PC-3 (cell line): ENCODE data around the gene SURF4. TPM values are rescaled to one million over a fixed set of nuclear protein-coding genes. Genes with fewer than 3 reads are reported as not detected.

ENCODE experiments used
- ATAC-seq: fragments of 200-7000 bp; cut with Tn5 transposase; 2 replicates; pipeline ENCODE4 v1.9.1; 2020; ENCODE audit warnings: mild to moderate bottlenecking, moderate library complexity
- BruUV-seq: library from RNA; stranded (reverse); fragments of 400-500 nt; replicated peaks from 2 replicates; lab custom pipeline; 2021; lab: Mats Ljungman, UMichigan
- CTCF ChIA-PET: fragments of 300-600 bp; sonication (Branson Sonifier 250); formaldehyde crosslinking; loops from one replicate; lab custom pipeline; 2022; ENCODE audit warnings: antibody characterized with exemption; lab: Charles Lee
- POLR2A ChIA-PET: fragments of 300-600 bp; sonication (Branson Sonifier 250); formaldehyde crosslinking; loops from one replicate; lab custom pipeline; 2022; ENCODE audit warnings: antibody characterized with exemption; ENCODE audit not compliant: unreplicated experiment; lab: Charles Lee
- DNase-seq: peaks from one replicate; pipeline ENCODE4 v3.0.0-alpha.2; 2015
- H2AFZ ChIP-seq: fragments of 300-600 bp; sonication (generic); 2 replicates; pipeline ENCODE4 v1.6.0; 2016; ENCODE audit warnings: antibody characterized with exemption, low read length
- H3F3A ChIP-seq: fragments of 300-600 bp; sonication (generic); one replicate; pipeline ENCODE4 v1.6.0; 2017; ENCODE audit warnings: antibody characterized with exemption, low read length, control low read depth, mild to moderate bottlenecking; ENCODE audit not compliant: unreplicated experiment
- H3K27ac ChIP-seq: fragments of 300-600 bp; sonication (generic); 2 replicates; pipeline ENCODE4 v1.5.1; 2016; ENCODE audit warnings: mild to moderate bottlenecking, low read length
- H3K27me3 ChIP-seq: fragments of 300-600 bp; sonication (generic); 2 replicates; pipeline ENCODE4 v1.6.1; 2016; ENCODE audit warnings: low read length, mixed read lengths
- H3K36me3 ChIP-seq: fragments of 300-600 bp; sonication (generic); 2 replicates; pipeline ENCODE4 v1.6.1; 2016; ENCODE audit warnings: low read depth, mixed run types, low read length, mixed read lengths
- H3K4me1 ChIP-seq: fragments of 300-600 bp; sonication (generic); 2 replicates; pipeline ENCODE4 v1.5.1; 2016; ENCODE audit warnings: low read length; ENCODE audit not compliant: insufficient read depth
- H3K4me2 ChIP-seq: fragments of 300-600 bp; sonication (generic); 2 replicates; pipeline ENCODE4 v1.6.0; 2016; ENCODE audit warnings: low read length
- H3K4me3 ChIP-seq: fragments of 300-600 bp; sonication (generic); 2 replicates; pipeline ENCODE4 v1.5.1; 2016; ENCODE audit warnings: mild to moderate bottlenecking, low read length, mixed read lengths
- H3K79me2 ChIP-seq: fragments of 300-600 bp; sonication (generic); 2 replicates; pipeline ENCODE4 v1.6.1; 2017; ENCODE audit warnings: low read length, mixed read lengths
- H3K9ac ChIP-seq: fragments of 300-600 bp; sonication (generic); 2 replicates; pipeline ENCODE4 v1.6.0; 2016; ENCODE audit warnings: mild to moderate bottlenecking, low read length
- H3K9me2 ChIP-seq: fragments of 300-600 bp; sonication (generic); replicated peaks from 2 replicates; pipeline ENCODE4 v1.6.1; 2016; ENCODE audit warnings: mixed run types, low read length, mixed read lengths
- H3K9me3 ChIP-seq: fragments of 300-600 bp; sonication (generic); 2 replicates; pipeline ENCODE4 v1.6.1; 2016; ENCODE audit warnings: low read length, mixed read lengths
- H4K20me1 ChIP-seq: fragments of 300-600 bp; sonication (generic); 2 replicates; pipeline ENCODE4 v1.6.1; 2016; ENCODE audit warnings: low read length, mixed read lengths
- CTCF ChIP-seq: fragments of 300-600 bp; sonication (generic); conservative IDR thresholded peaks from 2 replicates; pipeline ENCODE4 v1.5.1; 2017; ENCODE audit warnings: antibody characterized with exemption, low read depth, mild to moderate bottlenecking, low read length
- EZH2 ChIP-seq: fragments of 300-600 bp; sonication (generic); IDR thresholded peaks from one replicate; pipeline ENCODE4 v1.6.1; 2017; ENCODE audit warnings: antibody characterized with exemption, mild to moderate bottlenecking, low read length; ENCODE audit not compliant: unreplicated experiment
- EZH2phosphoT487 ChIP-seq: fragments of 300-600 bp; sonication (generic); IDR thresholded peaks from 2 replicates; pipeline ENCODE4 v1.6.1; 2018; ENCODE audit warnings: mild to moderate bottlenecking, antibody characterized with exemption, low read length, borderline replicate concordance
- intact Hi-C: fragments of 100-400 bp; cut with micrococcal nuclease; formaldehyde crosslinking; loops from 2 replicates; pipeline ENCODE4 v1.9.0; 2023
- total RNA-seq: library from RNA; depleted of rRNA; stranded (reverse); fragments of >200 nt; gene quantifications from 2 replicates; pipeline ENCODE4 v1.2.3, GENCODE V29; 2014

Gene SURF4
- total RNA-seq, 1 experiment from 2014 or later: 161 TPM

- ATAC-seq (no peak), DNase-seq (no peak)
- Histone ChIP-seq H3K27me3 (no peaks in the 10 kb centered on the region), H2AFZ (no peak overlapping the region), H3K9me2 (no peaks in the 10 kb centered on the region), H3K27ac (no peak overlapping the region), H3K4me3 (no peak overlapping the region), H4K20me1 (no peaks in the 10 kb centered on the region), H3K4me2 (no peak overlapping the region), H3K36me3 (no peaks in the 10 kb centered on the region), H3K4me1 (no peaks in the 10 kb centered on the region), H3K9me3 (no peaks in the 10 kb centered on the region), H3F3A (no peaks in the 10 kb centered on the region), H3K9ac (no peak overlapping the region), H3K79me2 (no peaks in the 10 kb centered on the region)
- BruUV-seq: no TSS peak
- ChIA-PET POLR2A (no interaction called here), CTCF (no interaction called here)
- intact Hi-C loops: no loop called here
- no peak for TF ChIP-seq EZH2phosphoT487
These were observed 52.6 kb downstream of the SURF4 start for GRCh38 chr9:133323211-133323610.

- Histone ChIP-seq H3K4me3 (no peak overlapping the region), H3K9me3 (no peaks in the 10 kb centered on the region), H3K4me2 (no peak overlapping the region), H3K9ac (no peak overlapping the region), H3K79me2 (no peaks in the 10 kb centered on the region), H3F3A (no peaks in the 10 kb centered on the region), H3K36me3 (no peaks in the 10 kb centered on the region), H2AFZ (no peak overlapping the region), H3K27me3 (no peaks in the 10 kb centered on the region), H3K4me1 (no peaks in the 10 kb centered on the region), H4K20me1 (no peaks in the 10 kb centered on the region), H3K27ac (no peak overlapping the region), H3K9me2 (no peaks in the 10 kb centered on the region)
- ATAC-seq (no peak), DNase-seq (no peak)
- ChIA-PET CTCF (no interaction called here), POLR2A (no interaction called here)
- intact Hi-C loops: no loop called here
- no TSS peak for BruUV-seq
- TF ChIP-seq CTCF (no peak), EZH2 (no peak), EZH2phosphoT487 (no peak)
These were observed 53.2 kb downstream of the SURF4 start for GRCh38 chr9:133322701-133323100.

GRCh38 chr9:133321411-133321935 is 54.4 kb downstream of the SURF4 start:
- POLR2A ChIA-PET: no interaction called here
- DNase-seq: no peak
- Histone ChIP-seq H3K4me3 (no peak overlapping the region), H3K36me3 (no peaks in the 10 kb centered on the region), H3K79me2 (no peaks in the 10 kb centered on the region), H3K27me3 (no peaks in the 10 kb centered on the region), H3K9me2 (no peaks in the 10 kb centered on the region), H3K9ac (no peak overlapping the region), H2AFZ (no peak overlapping the region), H3F3A (no peaks in the 10 kb centered on the region), H3K9me3 (no peaks in the 10 kb centered on the region), H4K20me1 (no peaks in the 10 kb centered on the region), H3K4me1 (no peaks in the 10 kb centered on the region), H3K27ac (no peak overlapping the region), H3K4me2 (no peak overlapping the region)
- TF ChIP-seq CTCF (no peak), EZH2 (no peak)
- BruUV-seq: no TSS peak
- CTCF ChIA-PET: no interaction called here
- no peak for ATAC-seq
- intact Hi-C loops: no loop called here
